NCI-H2029 treated with DMSO at 0.1 percent for 48 hours (cell line): ENCODE results near the gene ZNF839.
"Not testable (repeated sequence)": the region's sequence is repeated elsewhere in the genome, so short reads cannot be mapped to it uniquely, and the experiment has no call there.

Source experiments
- DNase-seq: peaks from one replicate; lab custom pipeline; 2025; lab: John Stamatoyannopoulos, UW

ZNF839 gene

GRCh38 chr14:102342238-102342637 is 22.7 kb downstream of the ZNF839 start:
- no peak for DNase-seq

DNA sequence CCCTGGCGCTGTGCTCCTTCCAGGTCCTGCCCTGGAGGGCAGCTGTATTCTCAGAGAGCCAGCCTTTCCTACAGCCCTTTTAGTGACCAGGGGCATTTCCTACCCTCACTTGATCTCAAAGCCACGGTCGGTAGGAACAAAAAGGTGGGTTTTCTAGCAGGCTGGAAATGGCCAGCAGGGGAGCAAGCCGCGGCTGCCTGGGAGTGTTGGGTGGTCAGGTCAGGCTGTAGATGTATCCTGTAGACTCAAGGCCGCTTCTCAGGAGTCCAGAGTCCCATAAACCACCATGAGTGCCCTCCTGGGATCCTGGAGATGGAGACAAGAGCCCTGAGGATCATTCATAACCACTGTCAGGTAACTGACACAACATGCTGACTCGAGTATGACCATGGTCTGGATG is 24.5 kb downstream of the ZNF839 start:
- DNase-seq: no peak

- no peak for DNase-seq
Observed at GRCh38 chr14:102344485-102344884, 24.9 kb downstream of the ZNF839 start.

DNA sequence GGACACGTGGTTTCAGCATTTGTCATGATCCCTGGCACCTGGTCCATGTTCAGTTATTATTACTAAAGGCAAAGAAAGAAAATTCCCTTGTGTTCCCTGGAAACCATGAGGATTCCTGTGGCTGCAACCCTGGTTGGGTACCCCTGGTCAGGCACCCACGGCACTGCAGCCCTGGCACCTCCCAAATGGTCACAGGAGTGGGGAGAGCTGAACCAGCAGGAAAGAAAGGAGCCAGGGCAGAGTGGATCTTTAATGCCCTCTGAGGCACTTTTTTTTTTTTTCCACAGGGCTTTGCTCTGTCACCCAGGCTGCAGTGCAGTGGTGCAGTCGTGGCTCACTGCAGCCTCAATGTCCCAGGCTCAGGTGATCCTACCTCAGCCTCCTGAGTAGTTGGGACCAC is 25.7 kb downstream of the ZNF839 start:
- no peak for DNase-seq

DNA sequence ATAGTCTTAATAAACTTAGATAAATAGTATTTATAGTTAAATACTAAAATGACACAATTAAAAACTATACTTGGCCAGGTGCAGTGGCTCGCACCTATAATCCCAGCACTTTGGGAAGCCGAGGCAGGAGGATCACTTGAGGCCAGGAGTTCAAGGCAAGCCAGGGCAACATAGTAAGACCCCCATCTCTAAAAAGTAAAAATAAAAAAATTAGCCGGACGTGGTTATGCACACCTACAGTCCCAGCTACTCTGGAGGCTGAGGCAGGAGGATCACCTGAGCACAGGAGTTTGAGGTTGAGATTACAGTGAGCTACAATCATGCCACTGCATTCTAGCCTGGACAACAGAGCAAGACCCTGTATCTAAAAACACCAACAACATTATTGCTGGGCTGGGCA is 27.1 kb downstream of the ZNF839 start:
- DNase-seq: no peak

DNA sequence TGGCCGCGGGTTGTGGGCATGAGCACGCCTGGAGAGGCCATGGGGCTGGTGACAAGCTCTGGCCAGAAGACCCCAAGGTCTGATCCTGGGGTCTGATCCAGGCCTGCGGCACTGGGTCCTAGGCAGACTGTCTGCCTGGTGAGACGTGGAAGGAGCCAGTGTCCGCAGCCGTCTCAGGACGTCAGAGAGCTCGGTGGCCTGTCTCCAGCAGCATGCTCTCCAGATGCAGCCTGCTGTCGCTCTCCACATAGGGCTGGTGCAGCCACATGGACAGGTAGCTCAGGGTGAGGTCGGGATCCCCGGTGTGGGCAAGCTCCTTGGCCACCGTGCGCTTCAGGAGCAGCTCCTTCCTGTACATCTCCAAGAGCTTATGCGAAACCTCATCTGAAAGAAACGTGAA is 28.8 kb downstream of the ZNF839 start:
- DNase-seq: no peak

DNA sequence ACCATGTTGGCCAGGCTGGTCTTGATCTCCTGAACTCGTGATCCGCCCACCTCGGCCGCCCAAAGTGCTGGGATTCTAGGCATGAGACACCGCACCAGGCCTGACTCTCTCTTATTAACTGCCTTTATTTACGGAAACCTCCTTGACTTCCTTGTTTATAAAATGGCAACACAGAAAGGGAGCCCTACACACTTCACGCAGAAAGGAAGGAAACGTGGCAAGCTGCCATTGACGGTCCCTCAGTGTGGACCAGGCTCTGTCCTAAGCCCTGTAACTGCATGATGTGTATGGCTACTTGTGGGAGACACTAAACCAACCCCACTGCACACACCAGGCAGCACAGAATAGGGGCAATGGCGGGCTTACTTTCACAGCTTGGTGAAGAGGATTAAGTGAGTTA is 31.5 kb downstream of the ZNF839 start:
- DNase-seq: no peak

GRCh38 chr14:102351593-102351992 is 32.0 kb downstream of the ZNF839 start:
- DNase-seq: not testable (repeated sequence)

DNA sequence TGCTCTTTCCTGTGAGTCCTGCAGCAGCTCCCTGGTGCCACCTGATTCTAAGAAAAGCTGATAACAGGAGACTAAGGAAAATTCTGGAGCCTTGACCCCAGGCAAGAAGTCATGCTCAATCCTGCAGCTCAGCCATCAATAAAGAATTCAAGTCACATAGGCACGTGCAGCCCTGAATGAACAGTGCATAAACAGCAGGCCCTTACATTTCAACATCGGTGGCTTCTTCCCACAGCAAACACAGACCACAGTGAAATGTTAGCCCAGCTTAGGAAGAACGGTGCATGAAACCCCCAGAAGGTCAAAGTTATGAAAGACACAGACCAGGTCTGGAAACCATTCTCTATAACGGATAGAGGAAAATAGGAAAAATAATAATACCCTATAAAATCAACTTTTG is 32.7 kb downstream of the ZNF839 start:
- no peak for DNase-seq

- DNase-seq: no peak
Observed at GRCh38 chr14:102353126-102353619, 33.6 kb downstream of the ZNF839 start.

DNA sequence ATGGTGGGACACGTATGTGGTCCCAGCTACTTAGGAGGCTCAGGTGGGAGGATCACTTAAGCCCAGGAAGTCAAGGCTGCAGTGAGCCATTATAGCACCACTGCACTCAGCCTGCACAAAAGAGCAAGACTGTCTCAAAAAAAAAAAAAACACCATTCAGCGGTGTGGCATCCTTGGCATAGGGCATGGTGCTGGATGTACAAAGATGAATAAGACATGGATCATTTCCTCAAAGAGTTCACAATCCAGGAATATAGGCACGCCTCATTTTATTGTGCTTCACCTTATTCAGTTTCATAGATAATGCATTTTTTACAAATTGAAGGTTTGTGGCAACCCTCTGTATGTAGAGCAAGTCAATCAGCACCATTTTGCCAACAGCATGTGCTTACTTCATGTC is 36.7 kb downstream of the ZNF839 start:
- no peak for DNase-seq

DNA sequence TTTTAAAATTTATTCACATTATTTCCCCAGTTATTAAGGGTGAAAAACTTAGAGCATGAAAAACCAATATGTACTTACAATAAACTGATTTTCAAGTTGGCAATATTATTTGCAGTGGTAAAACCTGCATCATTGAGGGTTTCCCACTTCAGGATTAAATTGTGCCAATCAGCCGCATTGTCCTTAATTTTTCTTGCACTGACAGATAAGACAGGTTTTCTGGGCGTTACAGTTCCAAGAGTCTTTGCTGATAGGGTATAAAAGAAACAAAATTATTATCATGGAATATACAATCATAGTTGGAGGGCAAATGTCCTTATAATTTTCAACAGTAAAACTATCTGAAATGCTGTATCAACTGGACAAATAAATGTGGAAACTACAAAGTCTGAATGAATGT is 39.8 kb downstream of the ZNF839 start:
- no peak for DNase-seq

- DNase-seq: no peak
Observed at GRCh38 chr14:102360388-102360787, 40.8 kb downstream of the ZNF839 start.

DNA sequence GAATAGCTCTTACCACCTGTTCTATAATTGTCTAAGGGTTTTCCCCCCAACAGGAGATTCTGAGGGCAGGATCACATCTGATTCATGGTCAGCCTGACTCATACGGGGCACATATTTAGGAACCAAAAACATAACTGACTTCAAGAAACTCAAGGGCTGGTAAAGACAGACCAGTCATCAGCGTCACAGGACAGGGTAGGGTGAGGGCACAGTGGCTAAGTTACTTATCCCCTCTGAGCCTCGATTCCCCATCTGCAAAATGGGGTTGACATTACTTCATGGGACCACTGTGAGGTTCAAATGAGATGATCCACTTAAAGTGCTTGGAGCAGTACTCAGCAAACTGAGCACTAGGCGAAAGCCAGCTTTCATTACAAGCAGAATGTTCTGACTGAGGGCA is 42.5 kb downstream of the ZNF839 start:
- no peak for DNase-seq

DNA sequence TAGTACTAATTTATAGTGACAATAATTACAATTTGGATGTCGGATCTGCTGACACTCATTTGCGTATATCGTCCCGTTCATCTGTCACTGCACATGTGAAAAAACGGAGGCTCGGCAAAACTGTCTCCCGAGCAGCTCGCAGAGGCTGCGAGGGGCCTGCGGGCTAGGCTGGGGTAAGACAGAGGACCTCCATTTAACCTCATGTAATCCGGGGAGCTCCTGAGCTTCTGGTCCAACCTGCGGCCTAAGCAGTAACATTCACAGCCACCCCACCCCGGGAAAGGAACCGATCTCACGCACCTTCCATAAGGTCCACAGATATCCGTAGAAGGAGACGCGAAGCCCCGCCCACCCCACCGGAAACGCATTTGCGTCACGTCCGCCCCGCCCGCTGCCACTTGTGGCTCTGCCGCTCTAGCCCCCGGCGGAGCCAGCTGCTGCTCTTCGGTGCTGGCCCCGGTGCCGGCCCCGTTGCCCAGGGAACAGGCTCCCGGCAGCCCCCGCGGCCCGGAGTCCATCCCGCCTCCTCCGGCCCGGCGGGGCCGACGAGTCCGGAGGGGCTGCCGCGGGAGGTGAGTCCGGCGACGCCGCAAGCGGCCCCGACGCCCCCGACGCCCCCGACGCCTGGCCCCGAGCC is 43.1 kb downstream of the ZNF839 start, which contains the start of the genes CINP and TECPR2:
TSS of gene CINP (minus strand) at position 346 of the 637 bp plus-strand sequence. CDS start at position 307, 39 bp downstream.
TSS of gene TECPR2 (plus strand) at position 397 of the 637 bp plus-strand sequence. CDS start 13,781 bp downstream, outside the sequence.
- DNase-seq: peak; percentile 53

DNA sequence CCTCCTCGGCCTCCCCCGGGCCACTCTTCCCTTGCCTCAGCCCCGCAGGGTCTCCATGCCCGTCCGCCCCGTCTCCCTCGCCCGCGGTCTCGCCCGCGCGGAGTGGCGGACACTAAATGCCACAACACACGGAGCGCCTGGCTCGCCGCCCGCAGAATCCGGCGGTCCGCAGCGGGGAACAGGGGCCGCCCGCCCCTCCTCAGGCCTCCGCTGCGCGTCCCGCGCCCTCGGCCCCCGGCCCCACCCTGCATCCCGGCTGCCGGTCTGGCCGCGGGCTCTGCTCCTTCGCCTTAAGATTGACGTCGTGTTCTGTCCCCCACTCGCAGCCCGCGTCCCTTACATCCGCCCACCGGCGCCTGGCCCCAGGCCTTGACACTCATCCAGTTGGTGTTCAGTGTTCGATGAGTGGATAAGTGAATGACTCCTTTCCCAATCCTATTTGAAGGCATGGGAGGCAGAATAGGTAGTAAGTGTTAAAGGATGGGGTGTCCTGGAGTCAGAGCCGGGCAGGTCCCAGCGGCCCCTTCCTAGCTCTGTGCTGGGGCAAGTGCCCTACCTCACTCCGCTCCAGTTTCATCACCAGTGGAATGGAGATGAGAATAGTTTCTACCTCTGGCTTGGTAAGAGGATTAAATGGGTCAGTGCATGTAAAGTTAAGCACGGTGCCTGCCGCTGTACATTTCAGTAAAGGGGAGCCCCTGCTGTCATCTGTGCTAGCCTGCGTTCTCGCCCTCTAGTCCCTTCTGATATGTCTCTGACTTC is 43.8 kb downstream of the ZNF839 start:
- no peak for DNase-seq

DNA sequence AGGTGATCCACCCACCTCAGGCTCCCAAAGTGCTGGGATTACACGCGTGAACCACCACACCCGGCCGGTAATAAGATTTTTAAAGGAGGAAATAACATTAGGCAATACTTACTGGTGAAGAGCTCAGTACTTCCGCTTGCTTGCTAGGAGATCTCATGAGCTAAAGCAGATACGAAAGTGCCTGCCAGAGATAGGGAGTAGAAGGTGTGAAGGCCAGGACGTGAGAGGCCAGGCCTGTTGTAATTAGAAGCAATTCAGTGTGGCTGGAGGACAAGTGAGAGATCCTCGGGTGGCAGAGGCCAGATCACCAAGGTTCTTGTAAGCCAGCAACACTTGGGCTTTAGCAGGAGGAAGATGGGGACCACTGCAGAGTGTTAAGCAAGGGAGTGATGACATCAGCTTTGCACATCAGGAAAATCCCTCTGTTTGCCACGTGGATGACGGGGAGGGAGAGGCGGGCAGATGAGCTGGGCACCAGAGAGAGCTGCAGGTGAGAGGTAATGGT is 50.8 kb downstream of the ZNF839 start:
- no peak for DNase-seq

DNA sequence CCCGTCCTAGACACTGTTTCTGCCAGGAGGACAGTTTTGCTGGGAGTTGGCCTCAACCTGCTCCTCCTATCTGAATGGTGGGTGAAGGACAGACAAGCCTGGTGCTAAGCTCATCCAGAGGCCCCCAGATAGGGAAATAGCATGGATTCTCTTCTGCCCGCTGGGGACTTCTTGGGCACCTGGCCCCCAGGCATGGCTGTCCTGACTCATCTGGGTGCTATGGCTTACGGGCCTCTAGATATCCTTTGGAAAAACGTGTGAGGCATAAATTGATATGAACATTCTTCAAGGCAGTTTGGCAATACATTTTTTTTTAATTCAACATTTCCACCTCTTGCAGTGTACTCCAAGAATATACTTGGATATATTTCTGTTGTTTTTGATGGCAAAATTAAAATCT is 51.8 kb downstream of the ZNF839 start:
- no peak for DNase-seq

DNA sequence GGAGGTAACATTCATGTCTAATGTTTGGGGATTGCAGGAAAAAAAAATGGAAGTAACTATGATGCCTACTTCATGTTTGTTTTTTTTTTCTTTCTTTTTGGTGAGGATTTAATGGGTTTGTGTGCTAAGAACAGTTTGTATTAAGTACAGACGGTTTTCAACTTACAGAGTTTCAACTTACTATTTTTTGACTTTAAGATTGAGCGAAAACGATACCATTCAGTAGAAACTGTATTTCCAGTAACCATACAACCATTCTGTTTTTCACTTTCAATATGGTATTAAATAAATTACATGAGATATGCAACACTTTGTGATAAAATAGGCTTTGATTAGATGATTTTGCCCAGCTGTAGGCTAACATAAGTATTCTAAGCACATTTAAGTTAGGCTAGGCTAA is 53.6 kb downstream of the ZNF839 start:
- DNase-seq: no peak

DNA sequence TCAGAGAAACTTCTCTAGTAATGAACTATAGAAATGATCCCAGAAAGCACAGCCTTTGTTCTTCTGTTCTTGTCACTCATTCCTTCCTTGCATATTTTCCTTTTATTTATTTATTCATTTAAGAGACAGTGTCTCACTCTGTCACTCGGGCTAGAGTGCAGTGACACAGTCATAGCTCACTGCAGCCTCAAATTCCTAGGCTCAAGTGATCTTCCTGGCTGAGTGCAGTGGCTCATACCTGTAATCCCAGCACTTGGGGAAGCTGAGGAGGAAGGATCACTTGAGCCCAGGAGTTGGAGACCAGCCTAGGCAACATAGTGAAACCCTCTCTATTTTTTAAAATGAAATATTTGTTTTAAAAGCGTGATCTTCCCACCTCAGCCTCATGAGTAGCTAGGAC is 54.7 kb downstream of the ZNF839 start:
- no peak for DNase-seq

DNA sequence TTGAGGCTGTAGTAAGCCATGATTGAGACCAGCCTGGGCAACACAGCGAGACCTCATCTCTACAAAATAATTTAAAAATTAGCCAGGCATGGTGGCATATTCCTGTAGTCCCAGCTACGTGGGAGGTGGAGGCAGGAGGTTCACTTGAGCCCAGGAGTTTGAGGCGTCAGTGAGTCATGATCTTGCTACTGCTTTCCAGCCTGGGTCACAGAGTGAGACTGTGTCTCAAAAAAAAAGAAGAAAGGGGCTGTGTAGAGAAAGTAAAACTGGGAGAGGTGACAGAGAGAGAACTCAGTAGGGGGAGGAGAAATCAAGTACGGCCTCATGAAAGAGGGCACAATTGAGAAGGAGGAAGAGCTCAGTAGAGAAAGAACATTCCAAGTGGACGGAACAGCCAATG is 55.6 kb downstream of the ZNF839 start:
- DNase-seq: no peak

DNA sequence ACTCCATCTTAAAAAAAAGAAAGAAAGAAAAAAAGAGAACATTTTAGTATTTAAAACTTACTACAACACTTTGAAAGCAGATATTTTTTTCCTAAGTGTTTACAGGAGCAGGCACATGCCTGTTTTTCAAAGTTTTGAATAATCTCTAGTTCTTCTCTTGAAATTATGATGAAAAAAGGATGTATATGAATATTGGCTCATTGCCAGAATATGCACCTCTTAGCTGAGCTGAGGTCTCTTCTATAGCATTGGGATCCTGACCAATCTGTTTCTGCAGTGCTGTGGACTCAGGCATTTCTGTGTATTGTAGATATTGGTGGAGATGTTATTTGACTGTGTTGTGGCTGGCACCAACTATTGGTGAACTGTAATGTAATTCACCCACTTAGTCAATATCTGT is 58.1 kb downstream of the ZNF839 start:
- DNase-seq: no peak

- no peak for DNase-seq
Observed at GRCh38 chr14:102378830-102379229, 59.3 kb downstream of the ZNF839 start.
